Lower leg skin (tissue), 3 donors: ENCODE data around the gene TNFRSF13B.

Source experiments
- CTCF ChIP-seq, 3 donors: fragments of 450-650 bp; IDR thresholded peaks; one replicate each; pipeline ENCODE4 v1.5.1; 2016; ENCODE audit warnings: antibody characterized with exemption in 3 of 3, mild to moderate bottlenecking in 3 of 3, moderate library complexity in 2 of 3
- POLR2A ChIP-seq, 2 donors: fragments of 450-650 bp; IDR thresholded peaks; one replicate each; pipeline ENCODE4 v1.6.1; 2016 to 2017; ENCODE audit warnings: antibody characterized with exemption in 2 of 2, mild to moderate bottlenecking in 1 of 2, moderate library complexity in 1 of 2

GRCh38 chr17:16923904-16924695, 47.8 kb downstream of the TNFRSF13B start:
- TF ChIP-seq CTCF (IDR thresholded peaks at IDR 0.05) (no peak), POLR2A (IDR thresholded peaks at IDR 0.05) (no peak)
